HCT116 (cell line): Measurements from ENCODE around the gene OSCP1. TPM values are rescaled to one million over a fixed set of nuclear protein-coding genes. Genes with fewer than 3 reads are reported as not detected.

Experiments
- ATAC-seq: fragments of 200-7000 bp; cut with Tn5 transposase; 2 replicates; pipeline ENCODE4 v1.9.1; 2020; ENCODE audit warnings: mild to moderate bottlenecking, moderate library complexity
- BruUV-seq: library from RNA; stranded (reverse); fragments of 400-500 nt; replicated peaks from 2 replicates; lab custom pipeline; 2021; lab: Mats Ljungman, UMichigan
- CTCF ChIA-PET: fragments of 300-600 bp; sonication (Branson Sonifier 250); formaldehyde crosslinking; loops from one replicate; lab custom pipeline; 2021; ENCODE audit warnings: antibody characterized with exemption; lab: Charles Lee
- POLR2A ChIA-PET: fragments of 300-600, 350-600 bp; sonication (Branson Sonifier 250); formaldehyde crosslinking; loops from one replicate; lab custom pipeline; 2021; ENCODE audit warnings: antibody characterized with exemption; lab: Charles Lee
- RAD21 ChIA-PET, 2 experiments: fragments of 300-600 bp; sonication (Branson Sonifier 250); formaldehyde crosslinking; loops; one replicate each; lab custom pipeline; 2023; ENCODE audit warnings: low total read pairs in 2 of 2; ENCODE audit not compliant: uncharacterized antibody in 2 of 2, unreplicated experiment in 2 of 2, low non-redundant PET in 1 of 2; lab: Charles Lee
- DNase-seq: peaks from one replicate; pipeline ENCODE4 v3.0.0-alpha.2; 2010; ENCODE audit warnings: low read depth, low spot score
- H2AFZ ChIP-seq: fragments of 200-600 bp; shearing (Covaris generic), sonication (generic); 2 replicates; pipeline ENCODE4 v1.6.1; 2017; ENCODE audit warnings: low read depth, mixed run types, mixed read lengths, antibody characterized with exemption, low read length; ENCODE audit not compliant: poor library complexity, severe bottlenecking
- H3K27ac ChIP-seq: 2 replicates; pipeline ENCODE4 v1.5.1; 2012; ENCODE audit warnings: low read depth, low read length
- H3K27me3 ChIP-seq: fragments of 200-600 bp; sonication (generic); 2 replicates; pipeline ENCODE4 v1.6.1; 2016; ENCODE audit warnings: mixed run types, low read length, mixed read lengths; ENCODE audit not compliant: insufficient read depth
- H3K36me3 ChIP-seq, 2 experiments: fragments of 200-500 bp in 1 of 2; fragments of 200-600 bp in 1 of 2; sonication (Bioruptor generic) in 1 of 2; sonication (generic) in 1 of 2; 2 replicates each; pipeline versions ENCODE4 v1.5.1 to v1.6.1; 2014 to 2016; ENCODE audit warnings: low read length in 2 of 2, inconsistent platforms in 1 of 2, mixed read lengths in 1 of 2, mixed run types in 1 of 2; ENCODE audit not compliant: insufficient read depth in 2 of 2, control insufficient read depth in 1 of 2
- H3K4me1 ChIP-seq, 2 experiments: fragments of 200-600 bp in 1 of 2; sonication (generic) in 1 of 2; 2 replicates each; pipeline versions ENCODE4 v1.5.1 to v1.6.1; 2012 to 2017; ENCODE audit warnings: low read length in 2 of 2, inconsistent platforms in 1 of 2, mild to moderate bottlenecking in 1 of 2, mixed read lengths in 1 of 2, mixed run types in 1 of 2, moderate library complexity in 1 of 2; ENCODE audit not compliant: insufficient read depth in 2 of 2, control insufficient read depth in 1 of 2
- H3K4me2 ChIP-seq: fragments of 200-600 bp; sonication (generic); 2 replicates; pipeline ENCODE4 v1.6.1; 2017; ENCODE audit warnings: mixed run types, low read length, mixed read lengths
- H3K4me3 ChIP-seq, 2 experiments: fragments of 200-600 bp in 1 of 2; sonication (generic) in 1 of 2; replicated peaks in 1 of 2; 2 replicates each; pipeline ENCODE4 v1.5.1; 2011 to 2016; ENCODE audit warnings: low read length in 2 of 2, control low read depth in 1 of 2, low read depth in 1 of 2, mild to moderate bottlenecking in 1 of 2, mixed read lengths in 1 of 2, mixed run types in 1 of 2
- H3K79me2 ChIP-seq: fragments of 200-600 bp; sonication (generic); 2 replicates; pipeline ENCODE4 v1.6.1; 2017; ENCODE audit warnings: mild to moderate bottlenecking, mixed run types, low read length, moderate library complexity, mixed read lengths; ENCODE audit not compliant: insufficient read depth
- H3K9ac ChIP-seq: fragments of 200-600 bp; sonication (generic); 2 replicates; pipeline ENCODE4 v1.6.1; 2016; ENCODE audit warnings: low read length, mixed read lengths
- H3K9me2 ChIP-seq: fragments of 200-600 bp; sonication (generic), shearing (Covaris generic); 2 replicates; pipeline ENCODE4 v1.6.1; 2017; ENCODE audit warnings: mixed run types, mild to moderate bottlenecking, moderate library complexity; ENCODE audit not compliant: insufficient read depth
- H3K9me3 ChIP-seq, 2 experiments: fragments of 200-500 bp in 1 of 2; fragments of 200-600 bp in 1 of 2; sonication (Bioruptor generic) in 1 of 2; sonication (generic) in 1 of 2; 2 replicates each; pipeline ENCODE4 v1.6.1; 2014 to 2017; ENCODE audit warnings: low read length in 2 of 2, mixed read lengths in 2 of 2, inconsistent platforms in 1 of 2, low read depth in 1 of 2, mild to moderate bottlenecking in 1 of 2, mixed run types in 1 of 2, moderate library complexity in 1 of 2; ENCODE audit not compliant: control insufficient read depth in 1 of 2, insufficient read depth in 1 of 2
- H4K20me1 ChIP-seq: fragments of 200-600 bp; sonication (generic), shearing (Covaris generic); 2 replicates; pipeline ENCODE4 v1.6.1; 2017; ENCODE audit warnings: mixed run types, mild to moderate bottlenecking, moderate library complexity; ENCODE audit not compliant: insufficient read depth
- CTCF ChIP-seq, 3 experiments: fragments of 200-600 bp in 1 of 3; sonication (generic) in 1 of 3; IDR thresholded peaks in 2 of 3; conservative IDR thresholded peaks in 1 of 3; 2 replicates each; pipeline ENCODE4 v1.5.1; 2012 to 2017; ENCODE audit warnings: low read depth in 2 of 3, low read length in 2 of 3, antibody characterized with exemption in 1 of 3, borderline replicate concordance in 1 of 3, control low read depth in 1 of 3, mild to moderate bottlenecking in 1 of 3, mixed read lengths in 1 of 3, mixed run types in 1 of 3, moderate library complexity in 1 of 3; ENCODE audit not compliant: insufficient read depth in 1 of 3
- ELF1 ChIP-seq: IDR thresholded peaks from 2 replicates; pipeline ENCODE4 v1.6.1; 2012; ENCODE audit warnings: low read depth, borderline replicate concordance
- EZH2phosphoT487 ChIP-seq: fragments of 200-600 bp; IDR thresholded peaks from 2 replicates; pipeline ENCODE4 v1.6.1; 2018; ENCODE audit warnings: antibody characterized with exemption, borderline replicate concordance
- MAX ChIP-seq: IDR thresholded peaks from 2 replicates; pipeline ENCODE4 v1.6.1; 2012
- POLR2A ChIP-seq: IDR thresholded peaks from 2 replicates; pipeline ENCODE4 v1.7.0; 2011; ENCODE audit warnings: borderline replicate concordance; ENCODE audit not compliant: insufficient read depth, insufficient read length; ENCODE audit errors: extremely low read depth
- POLR2AphosphoS5 ChIP-seq: IDR thresholded peaks from 2 replicates; pipeline ENCODE4 v1.6.1; 2011; ENCODE audit warnings: mild to moderate bottlenecking, low read depth, low read length, moderate library complexity
- RAD21 ChIP-seq: IDR thresholded peaks from 2 replicates; pipeline ENCODE4 v1.6.1; 2012; ENCODE audit warnings: low read depth, mild to moderate bottlenecking
- SP1 ChIP-seq: IDR thresholded peaks from 2 replicates; pipeline ENCODE4 v1.6.1; 2012; ENCODE audit warnings: low read depth
- SRF ChIP-seq: IDR thresholded peaks from 2 replicates; pipeline ENCODE4 v1.6.1; 2012; ENCODE audit warnings: low read depth
- TCF7L2 ChIP-seq: IDR thresholded peaks from 2 replicates; pipeline ENCODE4 v1.7.0; 2011; ENCODE audit warnings: borderline replicate concordance, inconsistent platforms; ENCODE audit not compliant: insufficient read depth, insufficient read length; ENCODE audit errors: extremely low read depth
- ZFX ChIP-seq: fragments of 450-650 bp; IDR thresholded peaks from 2 replicates; pipeline ENCODE4 v1.6.1; 2017
- ZNF274 ChIP-seq: fragments of 200-500 bp; sonication (Bioruptor generic); IDR thresholded peaks from 2 replicates; pipeline ENCODE4 v1.6.1; 2014; ENCODE audit warnings: mild to moderate bottlenecking, low read depth, low read length, inconsistent platforms
- intact Hi-C: fragments of 100-400 bp; cut with micrococcal nuclease; formaldehyde crosslinking; loops from 2 replicates; pipeline ENCODE4 v1.10.0; 2022
- total RNA-seq: library from RNA; stranded (reverse); gene quantifications from one replicate; pipeline ENCODE4 v1.2.1, GENCODE V29; 2021; ENCODE audit not compliant: unreplicated experiment

The OSCP1 gene
- total RNA-seq, 1 experiment from 2014 or later = 4.1 TPM

- peak overlapping the region; percentile 73 to 100 for H3K4me3 ChIP-seq
Observed at GRCh38 chr1:36463463-36463802, 13.2 kb upstream of the OSCP1 start.

More at GRCh38 chr1:36463463-36463802, 13.2 kb upstream of the OSCP1 start:
- Histone ChIP-seq H3K27ac (peak overlapping the region; percentile 84), H4K20me1 (no peaks in the 10 kb centered on the region), H2AFZ (no peak overlapping the region), H3K9me2 (no peaks in the 10 kb centered on the region), H3K36me3 (peaks cover 6 to 22% of the 10 kb centered on the region in 2 experiments), H3K27me3 (no peaks in the 10 kb centered on the region), H3K4me1 (peaks cover 11 to 37% of the 10 kb centered on the region in 2 experiments), H3K79me2 (peaks cover 28% of the 10 kb centered on the region), H3K9ac (peak overlapping the region; percentile 83), H3K4me2 (peak overlapping the region; percentile 90), H3K9me3 (no peaks in the 10 kb centered on the region)
- DNase-seq = no peak
- CTCF ChIA-PET = interaction anchor here (1.1 to 1.3 kb wide), 2 partner anchors 13 to 53 kb away, joined by 3 to 4 read pairs; partner anchors contain the start of gene OSCP1
- TSS peak; percentile 33 for BruUV-seq
- RAD21 ChIA-PET = no interaction called here
- peak; percentile 46 for ATAC-seq
- POLR2A ChIA-PET = interaction anchor here (1.4 to 2.0 kb wide), 2 partner anchors 14 to 39 kb away, joined by 4 to 20 read pairs; partner anchors contain the start of gene OSCP1
- TF ChIP-seq CTCF (IDR thresholded peaks at IDR 0.05 in 2 of 3, conservative IDR thresholded peaks at IDR 0.05 in 1 of 3; ENCODE audit: borderline replicate concordance in 1 of 3, insufficient read depth in 1 of 3, low read depth in 2 of 3, low read length in 2 of 3) (no peak), EZH2phosphoT487 (no peak), POLR2AphosphoS5 (no peak), POLR2A (no peak), ZFX (no peak), TCF7L2 (no peak), SP1 (no peak), RAD21 (no peak), ZNF274 (no peak), ELF1 (no peak), SRF (no peak), MAX (no peak)
- intact Hi-C loops = loop anchor here (2.0 kb wide), 1 partner anchor 21 kb away; no protein-coding TSS in a partner anchor
